Neuron (in vitro differentiated cells): Measurements from ENCODE around the gene PHOSPHO2.

Experiments used
- H2AFZ ChIP-seq: one replicate; pipeline ENCODE4 v1.6.1; 2013; ENCODE audit warnings: low read depth, mild to moderate bottlenecking, inconsistent platforms, low read length, moderate library complexity
- H3K27me3 ChIP-seq: one replicate; pipeline ENCODE4 v1.6.1; 2013; ENCODE audit warnings: low read length; ENCODE audit not compliant: insufficient read depth
- H3K36me3 ChIP-seq: one replicate; pipeline ENCODE4 v1.6.1; 2013; ENCODE audit warnings: low read length; ENCODE audit not compliant: insufficient read depth
- H3K4me1 ChIP-seq: one replicate; pipeline ENCODE4 v1.6.1; 2013; ENCODE audit warnings: low read length; ENCODE audit not compliant: insufficient read depth
- H3K4me3 ChIP-seq: 2 replicates; pipeline ENCODE4 v1.5.1; 2013; ENCODE audit warnings: mild to moderate bottlenecking, low read length, moderate library complexity
- H3K9me3 ChIP-seq: one replicate; pipeline ENCODE4 v1.6.1; 2013; ENCODE audit warnings: low read length

PHOSPHO2 gene

GRCh38 chr2:169734169-169734847 lies 40.0 kb downstream of the PHOSPHO2 start:
- H3K9me3 ChIP-seq, result no peaks in the 10 kb centered on the region
- peaks cover 26% of the 10 kb centered on the region for H3K4me1 ChIP-seq
- peak overlapping the region; percentile 87 for H3K4me3 ChIP-seq
- no peaks in the 10 kb centered on the region for H3K27me3 ChIP-seq
- H2AFZ ChIP-seq, result peak overlapping the region; percentile 41
- H3K36me3 ChIP-seq, result peaks cover 19% of the 10 kb centered on the region

- Histone ChIP-seq H2AFZ (no peak overlapping the region), H3K4me1 (peaks cover 26% of the 10 kb centered on the region), H3K36me3 (peaks cover 28% of the 10 kb centered on the region), H3K9me3 (no peaks in the 10 kb centered on the region), H3K27me3 (no peaks in the 10 kb centered on the region), H3K4me3 (peak overlapping the region; percentile 87)
These were observed 41.4 kb downstream of the PHOSPHO2 start for GRCh38 chr2:169735623-169736022.

DNA sequence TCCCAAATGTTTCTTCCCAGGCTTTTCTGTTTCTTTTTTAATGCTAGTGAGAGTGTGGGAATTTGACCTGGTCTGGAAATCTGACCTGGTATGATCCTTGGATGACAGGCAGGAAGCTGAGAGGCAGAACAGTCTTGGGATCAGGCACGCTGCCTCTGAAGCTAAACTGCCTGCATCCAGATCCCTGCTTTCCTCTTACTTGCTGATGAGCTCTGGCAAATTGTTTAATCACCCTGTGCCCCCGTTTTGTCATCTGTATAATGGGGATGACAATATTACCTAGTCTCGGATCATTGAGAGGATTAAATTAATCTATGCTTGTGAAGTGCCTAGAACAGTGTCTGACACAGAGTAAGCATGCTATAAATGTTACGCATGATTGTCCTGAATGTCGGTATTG lies 42.6 kb downstream of the PHOSPHO2 start:
- Histone ChIP-seq H3K4me3 (peak overlapping the region; percentile 87), H3K27me3 (no peaks in the 10 kb centered on the region), H2AFZ (no peak overlapping the region), H3K4me1 (peaks cover 26% of the 10 kb centered on the region), H3K36me3 (peaks cover 40% of the 10 kb centered on the region), H3K9me3 (no peaks in the 10 kb centered on the region)

DNA sequence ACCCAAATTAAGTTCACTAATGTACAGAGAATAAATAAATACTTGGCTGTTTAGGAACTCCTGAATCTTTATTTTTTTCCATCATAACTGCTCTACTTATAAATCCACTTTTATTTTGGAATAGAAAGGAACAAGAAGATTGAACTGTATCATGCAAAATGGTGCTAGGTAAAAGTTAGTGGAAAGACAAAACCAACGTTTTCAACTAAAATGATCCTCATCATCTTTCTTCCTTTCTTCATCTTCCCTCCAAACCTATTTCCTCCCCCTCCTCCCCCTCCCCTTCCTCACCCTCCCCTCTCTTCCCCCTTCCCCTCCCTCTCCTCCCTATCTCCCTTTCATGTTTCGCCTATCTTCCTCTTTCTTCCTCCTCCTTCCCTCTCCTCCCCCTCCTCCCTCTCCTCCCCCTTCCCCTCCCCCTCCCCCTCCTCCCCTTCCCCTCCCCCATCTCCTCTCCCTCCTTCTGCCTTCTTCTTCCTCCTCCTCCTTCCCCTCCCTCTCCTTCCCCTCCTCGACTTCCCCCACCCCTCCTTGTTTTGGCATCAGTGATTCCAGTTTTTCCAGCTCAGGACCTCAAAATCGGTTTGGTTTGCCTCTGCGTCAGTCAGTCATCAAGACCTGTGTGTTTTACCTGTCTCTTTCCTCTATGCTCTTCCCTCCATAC lies 44.4 kb downstream of the PHOSPHO2 start:
- peaks cover 23% of the 10 kb centered on the region for H3K4me1 ChIP-seq
- peaks cover 56% of the 10 kb centered on the region for H3K36me3 ChIP-seq
- H3K4me3 ChIP-seq, result no peak overlapping the region
- no peaks in the 10 kb centered on the region for H3K9me3 ChIP-seq
- H2AFZ ChIP-seq, result no peak overlapping the region
- no peaks in the 10 kb centered on the region for H3K27me3 ChIP-seq

GRCh38 chr2:169739351-169739750 lies 45.1 kb downstream of the PHOSPHO2 start:
- Histone ChIP-seq H3K4me3 (no peak overlapping the region), H2AFZ (no peak overlapping the region), H3K36me3 (peaks cover 62% of the 10 kb centered on the region), H3K4me1 (peaks cover 23% of the 10 kb centered on the region), H3K27me3 (no peaks in the 10 kb centered on the region), H3K9me3 (no peaks in the 10 kb centered on the region)

DNA sequence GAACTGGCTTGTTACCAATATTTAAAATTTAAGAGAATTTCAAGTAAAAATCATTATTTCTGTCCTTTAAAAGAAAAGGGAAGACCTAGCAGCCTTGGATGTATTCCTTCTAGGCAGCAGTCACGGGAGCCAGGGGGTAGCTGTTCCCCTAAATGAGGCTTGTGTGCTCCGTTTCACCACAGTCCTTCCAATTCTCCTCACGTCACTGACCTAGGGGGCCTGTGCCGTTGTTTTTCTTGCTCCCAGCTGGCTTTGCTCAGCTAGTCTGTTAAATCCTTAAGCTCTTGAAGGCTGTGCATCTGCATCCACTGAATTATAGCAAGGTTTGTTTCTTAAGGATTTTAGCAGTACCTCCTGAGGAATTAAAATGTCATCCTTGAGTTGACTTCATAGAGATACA lies 49.3 kb downstream of the PHOSPHO2 start:
- no peaks in the 10 kb centered on the region for H3K9me3 ChIP-seq
- no peaks in the 10 kb centered on the region for H3K4me1 ChIP-seq
- H2AFZ ChIP-seq, result no peak overlapping the region
- H3K4me3 ChIP-seq, result no peak overlapping the region
- no peaks in the 10 kb centered on the region for H3K27me3 ChIP-seq
- peaks cover 81% of the 10 kb centered on the region for H3K36me3 ChIP-seq

DNA sequence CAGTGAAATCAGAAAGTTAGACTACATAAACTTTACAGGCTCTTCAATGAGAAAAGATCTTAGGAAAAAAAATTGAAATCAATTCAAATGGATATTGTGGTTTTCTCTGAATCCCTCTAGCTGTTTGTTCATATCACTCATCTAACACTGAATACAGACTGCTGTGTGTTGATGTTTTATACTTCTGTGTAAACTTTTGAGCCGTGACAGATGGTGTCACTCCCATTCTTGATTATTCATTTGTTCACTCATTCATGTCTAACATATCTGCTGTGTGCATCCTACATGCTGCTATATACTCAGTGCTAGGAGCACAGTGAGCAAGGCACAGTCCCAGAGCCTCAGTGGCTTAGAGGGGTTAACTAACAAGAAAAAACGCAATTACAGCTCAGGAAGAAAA lies 52.0 kb downstream of the PHOSPHO2 start:
- Histone ChIP-seq H3K4me1 (no peaks in the 10 kb centered on the region), H2AFZ (no peak overlapping the region), H3K4me3 (no peak overlapping the region), H3K9me3 (peaks cover 2% of the 10 kb centered on the region), H3K27me3 (no peaks in the 10 kb centered on the region), H3K36me3 (peaks cover 87% of the 10 kb centered on the region)

- H3K4me3 ChIP-seq, result no peak overlapping the region
- no peaks in the 10 kb centered on the region for H3K27me3 ChIP-seq
- H3K36me3 ChIP-seq, result peaks cover 78% of the 10 kb centered on the region
- H3K4me1 ChIP-seq, result no peaks in the 10 kb centered on the region
- no peak overlapping the region for H2AFZ ChIP-seq
- peaks cover 2% of the 10 kb centered on the region for H3K9me3 ChIP-seq
These were observed 54.0 kb downstream of the PHOSPHO2 start for GRCh38 chr2:169748319-169748718.
